ENCODE measurements around the gene KCTD3. TPM values are rescaled to one million over a fixed set of nuclear protein-coding genes. Genes with fewer than 3 reads are reported as not detected.

The KCTD3 gene
- total RNA-seq, 1 donor from 2014 or later: 46.3 TPM

GRCh38 chr1:215665215-215665614 lies 98.1 kb downstream of the KCTD3 start:
- Mint-ChIP-seq H3K27me3 (ENCODE audit: unreplicated experiment) (no peaks in the 10 kb centered on the region), H3K9me3 (ENCODE audit: unreplicated experiment) (no peaks in the 10 kb centered on the region), H3K4me1 (ENCODE audit: low read depth, unreplicated experiment) (peaks cover 7% of the 10 kb centered on the region), H3K4me3 (ENCODE audit: unreplicated experiment) (no peak overlapping the region), H3K36me3 (ENCODE audit: unreplicated experiment) (no peaks in the 10 kb centered on the region), H3K27ac (ENCODE audit: unreplicated experiment) (no peak overlapping the region)
- no peak for DNase-seq
- TF ChIP-seq, protein P1, sequence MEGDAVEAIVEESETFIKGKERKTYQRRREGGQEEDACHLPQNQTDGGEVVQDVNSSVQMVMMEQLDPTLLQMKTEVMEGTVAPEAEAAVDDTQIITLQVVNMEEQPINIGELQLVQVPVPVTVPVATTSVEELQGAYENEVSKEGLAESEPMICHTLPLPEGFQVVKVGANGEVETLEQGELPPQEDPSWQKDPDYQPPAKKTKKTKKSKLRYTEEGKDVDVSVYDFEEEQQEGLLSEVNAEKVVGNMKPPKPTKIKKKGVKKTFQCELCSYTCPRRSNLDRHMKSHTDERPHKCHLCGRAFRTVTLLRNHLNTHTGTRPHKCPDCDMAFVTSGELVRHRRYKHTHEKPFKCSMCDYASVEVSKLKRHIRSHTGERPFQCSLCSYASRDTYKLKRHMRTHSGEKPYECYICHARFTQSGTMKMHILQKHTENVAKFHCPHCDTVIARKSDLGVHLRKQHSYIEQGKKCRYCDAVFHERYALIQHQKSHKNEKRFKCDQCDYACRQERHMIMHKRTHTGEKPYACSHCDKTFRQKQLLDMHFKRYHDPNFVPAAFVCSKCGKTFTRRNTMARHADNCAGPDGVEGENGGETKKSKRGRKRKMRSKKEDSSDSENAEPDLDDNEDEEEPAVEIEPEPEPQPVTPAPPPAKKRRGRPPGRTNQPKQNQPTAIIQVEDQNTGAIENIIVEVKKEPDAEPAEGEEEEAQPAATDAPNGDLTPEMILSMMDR (IDR thresholded peaks at IDR 0.05; ENCODE audit: partially characterized antibody, unreplicated experiment): no peak

- Mint-ChIP-seq H3K4me1 (ENCODE audit: low read depth, unreplicated experiment) (peaks cover 1% of the 10 kb centered on the region), H3K27ac (ENCODE audit: unreplicated experiment) (no peak overlapping the region), H3K36me3 (ENCODE audit: unreplicated experiment) (no peaks in the 10 kb centered on the region), H3K4me3 (ENCODE audit: unreplicated experiment) (no peak overlapping the region), H3K27me3 (ENCODE audit: unreplicated experiment) (no peaks in the 10 kb centered on the region), H3K9me3 (ENCODE audit: unreplicated experiment) (no peaks in the 10 kb centered on the region)
- no peak for DNase-seq
- TF ChIP-seq, protein P1 (IDR thresholded peaks at IDR 0.05; ENCODE audit: partially characterized antibody, unreplicated experiment): no peak
Observed at GRCh38 chr1:215667761-215668160, 100.7 kb downstream of the KCTD3 start.

GRCh38 chr1:215669806-215670491 lies 102.8 kb downstream of the KCTD3 start:
- Mint-ChIP-seq H3K9me3 (ENCODE audit: unreplicated experiment) (no peaks in the 10 kb centered on the region), H3K4me3 (ENCODE audit: unreplicated experiment) (no peak overlapping the region), H3K27ac (ENCODE audit: unreplicated experiment) (no peak overlapping the region), H3K27me3 (ENCODE audit: unreplicated experiment) (no peaks in the 10 kb centered on the region), H3K36me3 (ENCODE audit: unreplicated experiment) (no peaks in the 10 kb centered on the region), H3K4me1 (ENCODE audit: low read depth, unreplicated experiment) (peaks cover 1% of the 10 kb centered on the region)
- no peak for DNase-seq
- TF ChIP-seq, protein P1 (IDR thresholded peaks at IDR 0.05; ENCODE audit: partially characterized antibody, unreplicated experiment): no peak
